Endothelial cell of umbilical vein (primary cell): Measurements from ENCODE around the gene ACOX3. TPM values are rescaled to one million over a fixed set of nuclear protein-coding genes. Genes with fewer than 3 reads are reported as not detected.

ENCODE experiments used
- BruUV-seq: library from RNA; stranded (reverse); fragments of 400-500 nt; replicated peaks from 2 replicates; lab custom pipeline; 2021; lab: Mats Ljungman, UMichigan
- CTCF ChIA-PET: fragments of 300-600, 350-600 bp; sonication (Branson Sonifier 250); formaldehyde crosslinking; loops from one replicate; lab custom pipeline; 2021; ENCODE audit warnings: antibody characterized with exemption, inconsistent platforms; lab: Charles Lee
- POLR2A ChIA-PET: fragments of 300-600, 350-600 bp; sonication (Branson Sonifier 250); formaldehyde crosslinking; loops from one replicate; lab custom pipeline; 2021; ENCODE audit warnings: antibody characterized with exemption, inconsistent platforms; lab: Charles Lee
- DNase-seq: peaks from one replicate; pipeline ENCODE4 v3.0.0-alpha.2; 2011; ENCODE audit warnings: low read depth, low spot score
- FAIRE-seq: peaks from 2 replicates; lab custom pipeline; 2011; peaks lifted over from hg19 to GRCh38; lab: Jason Lieb, UNC
- H2AFZ ChIP-seq: 2 replicates; pipeline ENCODE4 v1.6.0; 2012; ENCODE audit warnings: low read depth, low read length, control low read depth, inconsistent platforms
- H3K27ac ChIP-seq: 2 replicates; pipeline ENCODE4 v1.5.1; 2011; ENCODE audit warnings: low read depth, mild to moderate bottlenecking, control low read depth, low read length, moderate library complexity; ENCODE audit not compliant: insufficient read depth
- H3K27me3 ChIP-seq, 2 experiments: 2 replicates each; pipeline versions ENCODE4 v1.6.0 to v1.6.1; 2011; ENCODE audit warnings: low read length in 2 of 2, mixed read lengths in 1 of 2; ENCODE audit not compliant: control insufficient read depth in 2 of 2, insufficient read depth in 2 of 2
- H3K36me3 ChIP-seq, 2 experiments: 2 replicates in 1 of 2; 3 replicates in 1 of 2; pipeline ENCODE4 v1.5.1; 2011; ENCODE audit warnings: low read length in 2 of 2, mild to moderate bottlenecking in 1 of 2, moderate library complexity in 1 of 2; ENCODE audit not compliant: control insufficient read depth in 2 of 2, insufficient read depth in 2 of 2; ENCODE audit errors: extremely low read depth in 1 of 2
- H3K4me1 ChIP-seq: 3 replicates; pipeline ENCODE4 v1.5.1; 2011; ENCODE audit warnings: mild to moderate bottlenecking, low read length; ENCODE audit not compliant: control insufficient read depth, insufficient read depth; ENCODE audit errors: extremely low read depth
- H3K4me2 ChIP-seq: 2 replicates; pipeline ENCODE4 v1.6.1; 2011; ENCODE audit warnings: low read length, control low read depth, mixed read lengths; ENCODE audit not compliant: insufficient read depth
- H3K4me3 ChIP-seq, 3 experiments: fragments of 200-600 bp in 1 of 3; sonication (generic), shearing (Covaris generic) in 1 of 3; replicated peaks in 1 of 3; 2 replicates each; pipeline ENCODE4 v1.5.1; 2011 to 2016; ENCODE audit warnings: control low read depth in 3 of 3, low read length in 3 of 3, mild to moderate bottlenecking in 2 of 3, inconsistent platforms in 1 of 3, low read depth in 1 of 3, moderate library complexity in 1 of 3; ENCODE audit not compliant: insufficient read depth in 1 of 3
- H3K79me2 ChIP-seq: 2 replicates; pipeline ENCODE4 v1.6.0; 2012; ENCODE audit warnings: low read length, inconsistent platforms; ENCODE audit not compliant: control insufficient read depth, insufficient read depth
- H3K9ac ChIP-seq: replicated peaks from 2 replicates; pipeline ENCODE3; 2011; ENCODE audit warnings: low read length, control low read depth; ENCODE audit not compliant: insufficient read depth; ENCODE audit errors: extremely low read depth
- H3K9me1 ChIP-seq: replicated peaks from 3 replicates; pipeline ENCODE4 v1.6.0; 2011; ENCODE audit warnings: mild to moderate bottlenecking, low read length; ENCODE audit not compliant: control insufficient read depth, insufficient read depth; ENCODE audit errors: extremely low read depth
- H3K9me3 ChIP-seq: replicated peaks from 2 replicates; pipeline ENCODE4 v1.5.1; 2012; ENCODE audit warnings: low read length, inconsistent platforms; ENCODE audit not compliant: control insufficient read depth, insufficient read depth
- H4K20me1 ChIP-seq: replicated peaks from 2 replicates; pipeline ENCODE3; 2011; ENCODE audit warnings: mild to moderate bottlenecking, low read length; ENCODE audit not compliant: control insufficient read depth, insufficient read depth; ENCODE audit errors: extremely low read depth
- CTCF ChIP-seq, 2 donors: IDR thresholded peaks; 1 replicate in 1 of 2; 2 replicates in 1 of 2; pipeline ENCODE4 v1.5.1; 2011; ENCODE audit warnings: low read length in 2 of 2, mild to moderate bottlenecking in 2 of 2, moderate library complexity in 2 of 2, control low read depth in 1 of 2, inconsistent platforms in 1 of 2, low read depth in 1 of 2; ENCODE audit not compliant: insufficient read depth in 1 of 2; ENCODE audit errors: extremely low read depth in 1 of 2
- EZH2 ChIP-seq: IDR thresholded peaks from 2 replicates; pipeline ENCODE4 v1.6.1; 2012; ENCODE audit warnings: borderline replicate concordance, low read depth, mild to moderate bottlenecking, moderate library complexity, low read length, inconsistent platforms; ENCODE audit not compliant: severe bottlenecking
- FOS ChIP-seq: IDR thresholded peaks from 2 replicates; pipeline ENCODE4 v1.6.1; 2011; ENCODE audit warnings: mild to moderate bottlenecking, low read length, moderate library complexity, borderline replicate concordance; ENCODE audit not compliant: insufficient read depth
- GATA2 ChIP-seq: IDR thresholded peaks from 2 replicates; pipeline ENCODE4 v1.7.0; 2011; ENCODE audit warnings: low read depth, mild to moderate bottlenecking, moderate library complexity, mixed read lengths, low read length; ENCODE audit not compliant: insufficient read length, insufficient read depth
- JUN ChIP-seq: IDR thresholded peaks from 2 replicates; pipeline ENCODE4 v1.6.1; 2011; ENCODE audit warnings: borderline replicate concordance, low read depth; ENCODE audit not compliant: insufficient read length, insufficient read depth
- MYC ChIP-seq: IDR thresholded peaks from one replicate; pipeline ENCODE4 v1.6.1; 2011; ENCODE audit warnings: mild to moderate bottlenecking, low read depth, low read length
- POLR2A ChIP-seq: IDR thresholded peaks from 2 replicates; pipeline ENCODE4 v1.6.1; 2012; ENCODE audit warnings: low read depth, mild to moderate bottlenecking, control low read depth, low read length
- POLR2AphosphoS5 ChIP-seq: IDR thresholded peaks from 2 replicates; pipeline ENCODE4 v1.6.1; 2012; ENCODE audit warnings: low read depth, mild to moderate bottlenecking, control low read depth, low read length, moderate library complexity; ENCODE audit not compliant: insufficient read depth
- dilution Hi-C: fragments of 300-500 bp; cut with MboI; formaldehyde crosslinking; loops from one replicate; pipeline ENCODE4 v1.15.0; 2019; ENCODE audit warnings: low sequenced_read_pairs; ENCODE audit not compliant: extremely low pct_ligation_motif_present
- intact Hi-C: fragments of 100-400 bp; cut with micrococcal nuclease; formaldehyde crosslinking; loops from one replicate; pipeline ENCODE4 v1.10.0; 2022
- polyA plus RNA-seq, 4 experiments: library from polyadenylated mRNA; depleted of rRNA in 3 of 4; stranded (reverse) in 3 of 4; unstranded in 1 of 4; fragments of >200 nt; gene quantifications; 2 replicates each; pipeline versions ENCODE4 v1.2.1 to v1.2.3, GENCODE V29; 2011 to 2012; ENCODE audit warnings: missing spikeins in 1 of 4
- total RNA-seq: library from RNA; stranded (reverse); gene quantifications from 2 replicates; pipeline ENCODE4 v1.2.3, GENCODE V29; 2021
- TF ChIP-seq, protein P1 (sequence below): IDR thresholded peaks from 2 replicates; pipeline ENCODE4 v1.6.1; 2011; ENCODE audit not compliant: insufficient read depth, insufficient read length

ACOX3 gene
- total and polyA plus RNA-seq, 2 donors (not counting 3 experiments of a cell fraction or from before 2014, with no cell fraction given) = 13.0 to 26.3 TPM

- no peak for FAIRE-seq
- no peak overlapping the region for H3K9ac ChIP-seq
- no peaks in the 10 kb centered on the region for H3K9me3 ChIP-seq
Measured at GRCh38 chr4:8345946-8346814, 94.3 kb downstream of the ACOX3 start.

More at GRCh38 chr4:8345946-8346814, 94.3 kb downstream of the ACOX3 start:
- Histone ChIP-seq H4K20me1 (no peaks in the 10 kb centered on the region), H3K36me3 (no peaks in the 10 kb centered on the region), H3K27me3 (peaks cover 0 to 2% of the 10 kb centered on the region in 2 experiments), H2AFZ (no peak overlapping the region), H3K4me2 (no peak overlapping the region), H3K27ac (no peak overlapping the region), H3K9me1 (no peaks in the 10 kb centered on the region), H3K79me2 (no peaks in the 10 kb centered on the region), H3K4me1 (no peaks in the 10 kb centered on the region), H3K4me3 (no peak overlapping the region)
- ChIA-PET CTCF (interaction anchor here (1.2 kb wide), 1 partner anchor 23 kb away, joined by 4 read pairs; no protein-coding TSS in a partner anchor), POLR2A (no interaction called here)
- no peak for DNase-seq
- TF ChIP-seq, protein P1, sequence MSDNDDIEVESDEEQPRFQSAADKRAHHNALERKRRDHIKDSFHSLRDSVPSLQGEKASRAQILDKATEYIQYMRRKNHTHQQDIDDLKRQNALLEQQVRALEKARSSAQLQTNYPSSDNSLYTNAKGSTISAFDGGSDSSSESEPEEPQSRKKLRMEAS = no peak
- no peak for TF ChIP-seq EZH2
- TF ChIP-seq MYC = no peak
- TF ChIP-seq POLR2AphosphoS5 = no peak
- no peak for TF ChIP-seq CTCF (IDR thresholded peaks at IDR 0.05; ENCODE audit: extremely low read depth in 1 of 2, insufficient read depth in 1 of 2, low read depth in 1 of 2, low read length in 2 of 2)
- TF ChIP-seq JUN = no peak
- TF ChIP-seq GATA2 = no peak
- no peak for TF ChIP-seq FOS
- no peak for TF ChIP-seq POLR2A
- dilution Hi-C loops (no loop called here), intact Hi-C loops (no loop called here)
- BruUV-seq = no TSS peak
